ENCODE data around the gene SYNE2.

SYNE2 gene

GRCh38 chr14:64221391-64222003 is 368.7 kb downstream of the SYNE2 start:
- no peak overlapping the region for H3K9ac ChIP-seq (ENCODE audit: low read depth, low read length)
- H3K4me3 ChIP-seq (ENCODE audit: low read depth, low read length): no peak overlapping the region
- no peaks in the 10 kb centered on the region for H3K27me3 ChIP-seq (ENCODE audit: control insufficient read depth, insufficient read depth, low read length)
- peaks cover 58% of the 10 kb centered on the region for H3K36me3 ChIP-seq (ENCODE audit: control insufficient read depth, insufficient read depth, low read length)
- no peaks in the 10 kb centered on the region for H3K9me3 ChIP-seq (ENCODE audit: control insufficient read depth, insufficient read depth, low read length)
- H3K4me1 ChIP-seq (ENCODE audit: control insufficient read depth, insufficient read depth, low read length): no peaks in the 10 kb centered on the region

DNA sequence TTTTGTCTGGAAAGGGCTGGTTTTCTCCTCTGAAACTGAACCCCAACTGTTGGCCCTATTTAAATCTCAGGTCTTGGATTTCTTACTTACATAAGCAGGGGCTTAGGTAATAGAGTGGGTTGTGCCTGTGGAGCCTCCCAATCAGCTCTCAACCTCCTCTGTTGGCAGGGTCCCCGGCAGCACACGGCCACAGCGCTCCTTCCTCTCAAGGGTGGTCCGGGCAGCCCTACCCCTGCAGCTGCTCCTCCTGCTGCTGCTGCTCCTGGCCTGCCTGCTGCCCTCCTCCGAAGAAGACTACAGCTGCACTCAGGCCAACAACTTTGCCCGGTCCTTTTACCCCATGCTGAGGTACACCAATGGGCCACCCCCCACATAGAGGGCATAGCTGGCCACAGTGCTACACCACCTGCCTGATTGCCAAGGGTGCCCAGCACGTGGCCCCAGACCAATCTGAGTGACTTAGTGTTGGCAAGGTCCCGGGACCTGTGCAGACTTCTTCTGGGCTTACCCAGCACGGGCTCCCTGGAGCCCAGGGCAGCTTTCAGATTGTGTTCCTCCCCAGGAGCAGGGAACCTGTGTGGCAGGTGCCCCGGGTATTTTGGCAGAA is 372.4 kb downstream of the SYNE2 start:
- no peaks in the 10 kb centered on the region for H3K4me1 ChIP-seq (ENCODE audit: control insufficient read depth, insufficient read depth, low read length)
- H3K36me3 ChIP-seq (ENCODE audit: control insufficient read depth, insufficient read depth, low read length): peaks cover 39% of the 10 kb centered on the region
- no peaks in the 10 kb centered on the region for H3K9me3 ChIP-seq (ENCODE audit: control insufficient read depth, insufficient read depth, low read length)
- no peaks in the 10 kb centered on the region for H3K27me3 ChIP-seq (ENCODE audit: control insufficient read depth, insufficient read depth, low read length)
- no peak overlapping the region for H3K9ac ChIP-seq (ENCODE audit: low read depth, low read length)
- H3K4me3 ChIP-seq (ENCODE audit: low read depth, low read length): no peak overlapping the region

- H3K27me3 ChIP-seq (ENCODE audit: control insufficient read depth, insufficient read depth, low read length): no peaks in the 10 kb centered on the region
- H3K9ac ChIP-seq (ENCODE audit: low read depth, low read length): no peak overlapping the region
- H3K9me3 ChIP-seq (ENCODE audit: control insufficient read depth, insufficient read depth, low read length): no peaks in the 10 kb centered on the region
- no peak overlapping the region for H3K4me3 ChIP-seq (ENCODE audit: low read depth, low read length)
- peaks cover 20% of the 10 kb centered on the region for H3K36me3 ChIP-seq (ENCODE audit: control insufficient read depth, insufficient read depth, low read length)
- no peaks in the 10 kb centered on the region for H3K4me1 ChIP-seq (ENCODE audit: control insufficient read depth, insufficient read depth, low read length)
These were observed 375.1 kb downstream of the SYNE2 start for GRCh38 chr14:64227856-64228255.

- Histone ChIP-seq H3K4me1 (ENCODE audit: control insufficient read depth, insufficient read depth, low read length) (no peaks in the 10 kb centered on the region), H3K9me3 (ENCODE audit: control insufficient read depth, insufficient read depth, low read length) (no peaks in the 10 kb centered on the region), H3K4me3 (ENCODE audit: low read depth, low read length) (no peak overlapping the region), H3K36me3 (ENCODE audit: control insufficient read depth, insufficient read depth, low read length) (peaks cover 5% of the 10 kb centered on the region), H3K27me3 (ENCODE audit: control insufficient read depth, insufficient read depth, low read length) (no peaks in the 10 kb centered on the region), H3K9ac (ENCODE audit: low read depth, low read length) (no peak overlapping the region)
These were observed 376.7 kb downstream of the SYNE2 start for GRCh38 chr14:64229489-64229888.

DNA sequence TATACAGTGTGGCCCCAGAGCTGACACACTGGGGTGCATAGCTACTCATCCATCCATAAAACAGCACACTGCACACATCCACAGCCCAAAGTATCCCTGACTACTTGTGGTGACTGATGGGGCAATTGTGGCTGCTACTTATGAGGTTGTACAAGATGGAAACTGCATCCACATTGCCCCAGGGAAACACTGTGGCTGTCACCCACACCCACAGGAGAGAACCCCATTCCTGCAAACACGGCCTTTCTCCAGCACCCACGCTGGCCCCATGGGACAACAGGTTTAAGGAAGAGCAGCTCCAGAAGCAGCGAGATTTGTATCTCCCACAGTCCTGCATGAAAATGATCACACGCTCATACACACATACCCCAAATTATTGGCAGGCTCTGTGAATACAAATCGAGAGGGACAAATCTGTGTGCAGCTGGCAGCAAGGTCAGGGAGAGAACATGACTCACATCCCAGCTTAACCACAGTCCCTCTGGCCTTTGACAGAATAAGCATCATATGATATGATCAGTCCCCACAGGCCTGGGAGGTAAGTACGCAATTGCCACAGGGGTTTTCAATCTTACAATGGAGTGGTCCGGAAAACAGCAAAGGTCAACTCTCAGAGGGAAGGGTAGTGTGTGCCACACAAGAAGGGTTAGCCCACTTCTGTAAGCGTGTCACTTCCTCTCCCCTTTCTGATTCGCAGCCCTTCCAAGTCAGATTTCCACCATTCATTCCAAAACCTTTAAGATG is 379.5 kb downstream of the SYNE2 start:
- Histone ChIP-seq H3K9ac (ENCODE audit: low read depth, low read length) (no peak overlapping the region), H3K4me3 (ENCODE audit: low read depth, low read length) (no peak overlapping the region), H3K9me3 (ENCODE audit: control insufficient read depth, insufficient read depth, low read length) (no peaks in the 10 kb centered on the region), H3K4me1 (ENCODE audit: control insufficient read depth, insufficient read depth, low read length) (no peaks in the 10 kb centered on the region), H3K36me3 (ENCODE audit: control insufficient read depth, insufficient read depth, low read length) (no peaks in the 10 kb centered on the region), H3K27me3 (ENCODE audit: control insufficient read depth, insufficient read depth, low read length) (no peaks in the 10 kb centered on the region)

- H3K36me3 ChIP-seq (ENCODE audit: control insufficient read depth, insufficient read depth, low read length): no peaks in the 10 kb centered on the region
- H3K9me3 ChIP-seq (ENCODE audit: control insufficient read depth, insufficient read depth, low read length): no peaks in the 10 kb centered on the region
- no peaks in the 10 kb centered on the region for H3K27me3 ChIP-seq (ENCODE audit: control insufficient read depth, insufficient read depth, low read length)
- no peaks in the 10 kb centered on the region for H3K4me1 ChIP-seq (ENCODE audit: control insufficient read depth, insufficient read depth, low read length)
- H3K4me3 ChIP-seq (ENCODE audit: low read depth, low read length): no peak overlapping the region
- H3K9ac ChIP-seq (ENCODE audit: low read depth, low read length): no peak overlapping the region
These were observed 380.1 kb downstream of the SYNE2 start for GRCh38 chr14:64232944-64233343.

DNA sequence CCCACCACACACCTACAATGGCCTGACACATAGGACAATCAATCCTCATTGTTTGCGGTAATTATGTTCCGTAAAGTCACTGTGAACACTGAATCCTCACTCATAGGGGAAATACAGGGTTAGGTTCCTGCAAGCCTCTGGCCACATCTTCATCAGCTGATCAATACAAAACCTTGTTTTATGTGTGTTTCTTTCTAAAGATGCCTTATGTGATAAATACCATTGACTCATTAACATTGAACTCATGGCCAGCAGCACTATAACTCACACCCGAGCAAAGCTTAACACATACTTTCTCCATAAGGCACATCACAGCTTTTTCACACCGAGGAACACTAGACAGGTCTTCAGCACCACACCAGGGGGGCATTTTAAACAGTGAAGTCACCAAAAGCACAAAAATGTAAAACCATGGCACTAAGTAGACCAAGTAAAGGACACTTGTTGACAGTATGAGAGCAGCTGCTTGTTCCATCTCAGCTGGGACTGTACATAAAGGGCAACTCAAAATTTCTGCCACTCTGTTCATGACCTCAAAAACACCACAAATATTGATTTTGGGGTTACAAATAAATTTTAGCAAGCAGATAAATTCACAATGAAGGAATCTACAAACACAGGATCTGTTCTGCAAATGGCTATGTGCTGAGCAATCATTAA is 380.9 kb downstream of the SYNE2 start:
- Histone ChIP-seq H3K4me1 (ENCODE audit: control insufficient read depth, insufficient read depth, low read length) (no peaks in the 10 kb centered on the region), H3K9me3 (ENCODE audit: control insufficient read depth, insufficient read depth, low read length) (no peaks in the 10 kb centered on the region), H3K9ac (ENCODE audit: low read depth, low read length) (no peak overlapping the region), H3K27me3 (ENCODE audit: control insufficient read depth, insufficient read depth, low read length) (no peaks in the 10 kb centered on the region), H3K36me3 (ENCODE audit: control insufficient read depth, insufficient read depth, low read length) (no peaks in the 10 kb centered on the region), H3K4me3 (ENCODE audit: low read depth, low read length) (no peak overlapping the region)

DNA sequence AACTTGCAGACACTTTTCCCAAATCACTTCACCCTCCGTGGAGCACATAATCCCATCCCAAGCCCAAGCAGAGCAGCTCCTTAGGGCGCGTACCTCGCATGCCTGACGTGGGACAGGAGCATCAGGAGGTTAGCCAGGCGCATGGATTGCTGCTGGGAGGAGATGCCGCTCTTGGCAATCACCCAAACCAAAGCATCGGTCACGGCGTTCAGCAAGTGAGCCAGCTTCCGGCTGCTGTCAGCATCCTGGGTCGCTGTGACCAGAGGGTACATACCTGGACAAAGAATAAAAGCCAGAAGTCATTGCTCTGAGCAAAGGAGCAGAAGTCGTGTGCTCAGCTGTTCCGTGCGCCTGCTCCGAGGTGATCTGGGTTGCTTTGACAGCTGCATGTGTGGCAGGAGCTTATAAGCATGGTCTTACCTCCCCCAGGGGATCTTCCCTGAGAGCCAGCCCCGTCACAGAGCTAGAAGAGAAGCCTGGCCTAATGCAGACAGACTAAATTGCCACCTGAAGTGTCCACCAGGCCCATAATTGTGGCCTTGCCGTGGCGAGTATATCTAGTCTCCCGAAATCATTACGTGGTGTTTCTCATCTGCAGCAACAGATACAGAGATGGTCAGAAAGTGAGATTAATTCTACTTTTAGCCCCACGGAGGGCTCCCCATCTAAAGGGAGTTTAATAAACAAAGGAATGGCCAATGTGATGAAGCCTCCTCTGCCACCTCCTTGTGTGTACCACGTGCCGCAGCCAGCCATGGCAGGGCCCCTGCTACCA is 382.3 kb downstream of the SYNE2 start:
- Histone ChIP-seq H3K4me3 (ENCODE audit: low read depth, low read length) (no peak overlapping the region), H3K27me3 (ENCODE audit: control insufficient read depth, insufficient read depth, low read length) (no peaks in the 10 kb centered on the region), H3K36me3 (ENCODE audit: control insufficient read depth, insufficient read depth, low read length) (no peaks in the 10 kb centered on the region), H3K9me3 (ENCODE audit: control insufficient read depth, insufficient read depth, low read length) (no peaks in the 10 kb centered on the region), H3K4me1 (ENCODE audit: control insufficient read depth, insufficient read depth, low read length) (no peaks in the 10 kb centered on the region), H3K9ac (ENCODE audit: low read depth, low read length) (no peak overlapping the region)

DNA sequence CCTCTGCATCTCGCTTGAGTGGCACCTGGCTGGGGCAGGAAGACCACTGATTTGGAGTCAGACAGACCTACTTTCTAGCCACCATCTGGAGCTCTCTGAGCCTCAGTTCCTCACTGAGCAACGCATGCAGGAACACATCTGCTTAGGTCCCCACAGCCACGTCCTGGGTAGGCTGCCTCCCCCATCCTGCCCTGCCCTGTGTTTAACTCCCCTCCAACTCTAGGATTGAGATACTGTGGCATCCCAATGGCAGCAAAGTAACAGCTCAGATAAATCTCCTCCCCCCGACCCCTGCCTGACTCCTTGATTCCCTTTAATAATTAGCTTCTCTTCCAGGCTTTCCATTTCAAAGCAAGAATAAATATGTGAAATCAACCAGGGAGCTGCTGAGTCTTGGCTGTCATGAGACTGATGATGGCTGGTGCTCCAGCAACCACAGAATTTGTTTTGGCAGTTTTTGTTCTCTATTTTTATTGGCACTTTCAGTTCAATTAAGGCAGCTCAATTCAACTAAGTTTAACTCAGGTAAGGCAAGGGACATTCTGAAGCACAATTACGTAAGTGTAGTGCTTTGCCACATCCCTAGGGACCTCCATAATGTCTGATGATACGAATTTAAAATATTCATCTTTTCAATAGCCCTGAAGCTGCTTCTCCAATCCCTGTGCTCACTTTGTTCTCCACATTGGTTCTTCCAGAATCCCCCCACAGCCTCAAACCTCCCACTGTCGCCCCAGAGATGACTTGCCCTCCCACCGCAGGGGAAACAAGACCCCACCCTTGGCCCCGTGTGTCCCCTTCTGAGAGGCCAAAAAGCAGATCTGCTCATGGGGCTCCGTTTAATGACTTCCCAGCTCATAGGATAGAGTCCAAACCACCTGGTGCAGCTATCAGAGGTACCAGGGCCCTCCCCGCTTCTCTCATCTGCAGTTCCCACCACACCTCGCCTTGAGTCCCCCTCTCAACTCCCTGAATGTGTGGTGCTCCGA is 383.1 kb downstream of the SYNE2 start:
- Histone ChIP-seq H3K4me1 (ENCODE audit: control insufficient read depth, insufficient read depth, low read length) (no peaks in the 10 kb centered on the region), H3K9ac (ENCODE audit: low read depth, low read length) (no peak overlapping the region), H3K9me3 (ENCODE audit: control insufficient read depth, insufficient read depth, low read length) (no peaks in the 10 kb centered on the region)

DNA sequence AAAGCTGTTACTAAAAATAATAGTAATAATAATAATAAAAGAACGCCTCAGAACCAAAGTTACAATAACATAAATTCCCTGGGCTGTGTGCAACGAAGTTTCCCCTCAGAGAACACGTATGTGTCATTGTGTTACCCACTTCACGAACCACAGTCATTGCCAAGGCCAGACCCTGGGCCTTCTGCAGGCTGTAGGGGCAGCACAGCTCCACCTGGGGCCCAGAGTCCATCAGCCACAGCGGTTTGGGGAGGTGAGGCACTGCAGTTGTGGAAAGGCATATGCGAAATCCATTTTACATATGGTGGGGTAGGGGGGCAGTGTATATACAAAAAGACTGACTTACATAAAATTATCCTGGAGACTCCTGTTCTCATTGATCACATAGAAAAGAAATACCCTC is 385.2 kb downstream of the SYNE2 start:
- Histone ChIP-seq H3K36me3 (ENCODE audit: control insufficient read depth, insufficient read depth, low read length) (no peaks in the 10 kb centered on the region), H3K27me3 (ENCODE audit: control insufficient read depth, insufficient read depth, low read length) (no peaks in the 10 kb centered on the region), H3K4me1 (ENCODE audit: control insufficient read depth, insufficient read depth, low read length) (no peaks in the 10 kb centered on the region)

More for the DNA sequence above, 383.1 kb downstream of the SYNE2 start:
- H3K36me3 ChIP-seq (ENCODE audit: control insufficient read depth, insufficient read depth, low read length): no peaks in the 10 kb centered on the region
- H3K27me3 ChIP-seq (ENCODE audit: control insufficient read depth, insufficient read depth, low read length): no peaks in the 10 kb centered on the region
- no peak overlapping the region for H3K4me3 ChIP-seq (ENCODE audit: low read depth, low read length)

More for the DNA sequence above, 385.2 kb downstream of the SYNE2 start:
- no peak overlapping the region for H3K9ac ChIP-seq (ENCODE audit: low read depth, low read length)
- H3K4me3 ChIP-seq (ENCODE audit: low read depth, low read length): no peak overlapping the region
- H3K9me3 ChIP-seq (ENCODE audit: control insufficient read depth, insufficient read depth, low read length): no peaks in the 10 kb centered on the region
